Measurements from ENCODE around the gene OSBPL8. TPM values are rescaled to one million over a fixed set of nuclear protein-coding genes. Genes with fewer than 3 reads are reported as not detected.
"Not testable (repeated sequence)": the region's sequence is repeated elsewhere in the genome, so short reads cannot be mapped to it uniquely, and the experiment has no call there.

Gene OSBPL8
- total RNA-seq, 4 donors from 2014 or later: 25.6 to 46.0 (median 43.4) TPM

GRCh38 chr12:76383988-76384387 lies 175.6 kb downstream of the OSBPL8 start:
- Histone ChIP-seq H3K4me3 (no peak overlapping the region), H3K9me3 (no peaks in the 10 kb centered on the region), H3K27ac (peak overlapping the region in 3 of 4 donors; percentile 45 to 57 (median 45)), H3K27me3 (no peaks in the 10 kb centered on the region), H3K4me1 (peaks cover 19% of the 10 kb centered on the region in 2 donors), H3K36me3 (peaks cover 0 to 44% of the 10 kb centered on the region in 2 donors)
- in situ Hi-C loops (cut with MboI; ENCODE audit: low sequenced_read_pairs in 4 of 4) (loop anchor here in 1 of 4 donors (25.0 kb wide), 1 partner anchor 178 kb away; the partner anchor contains the start of gene OSBPL8), intact Hi-C loops (cut with DNase I; ENCODE audit: low total_unique reads) (loop anchor here (5.0 to 10.0 kb wide), 3 partner anchors 73 to 201 kb away; partner anchors contain the start of gene OSBPL8)
- peak in 1 of 2 donors; percentile 78 for ATAC-seq
- no peak for DNase-seq
- no peak for TF ChIP-seq CTCF (IDR thresholded peaks at IDR 0.05 in 4 of 5, conservative IDR thresholded peaks at IDR 0.05 in 1 of 5)
- no peak for TF ChIP-seq POLR2A (IDR thresholded peaks at IDR 0.05)

- intact Hi-C loops (cut with DNase I; ENCODE audit: low total_unique reads): no loop called here
- H3K4me3 ChIP-seq: no peak overlapping the region
- H3K27me3 ChIP-seq: no peaks in the 10 kb centered on the region
- no peak for ATAC-seq
- peaks cover 7 to 10% of the 10 kb centered on the region in 2 donors for H3K4me1 ChIP-seq
- DNase-seq: no peak
- H3K27ac ChIP-seq: no peak overlapping the region
- peaks cover 0 to 67% of the 10 kb centered on the region in 2 donors for H3K36me3 ChIP-seq
- no peaks in the 10 kb centered on the region for H3K9me3 ChIP-seq
- TF ChIP-seq POLR2A (IDR thresholded peaks at IDR 0.05) (no peak), CTCF (IDR thresholded peaks at IDR 0.05 in 4 of 5, conservative IDR thresholded peaks at IDR 0.05 in 1 of 5) (no peak)
- in situ Hi-C loops (cut with MboI; ENCODE audit: low sequenced_read_pairs in 4 of 4): loop anchor here in 1 of 4 donors (25.0 kb wide), 1 partner anchor 183 kb away; the partner anchor contains the start of gene OSBPL8
These were observed 180.3 kb downstream of the OSBPL8 start for GRCh38 chr12:76379261-76379660.

- ATAC-seq; H3K4me3 ChIP-seq; DNase-seq; H3K27ac ChIP-seq; H3K27me3 ChIP-seq; intact Hi-C loops (cut with DNase I; ENCODE audit: low total_unique reads); H3K9me3 ChIP-seq; H3K4me1 ChIP-seq: not testable (repeated sequence)
- in situ Hi-C loops (cut with MboI; ENCODE audit: low sequenced_read_pairs in 4 of 4): loop anchor here in 1 of 4 donors (25.0 kb wide), 1 partner anchor 185 kb away; the partner anchor contains the start of gene OSBPL8
- H3K36me3 ChIP-seq: peaks cover 0 to 67% of the 10 kb centered on the region in 2 donors
These were observed 182.7 kb downstream of the OSBPL8 start for GRCh38 chr12:76376876-76377275.

GRCh38 chr12:76375939-76376338 lies 183.6 kb downstream of the OSBPL8 start:
- Histone ChIP-seq H3K27me3 (no peaks in the 10 kb centered on the region), H3K36me3 (peaks cover 0 to 76% of the 10 kb centered on the region in 2 donors), H3K4me1 (no peaks in the 10 kb centered on the region), H3K9me3 (no peaks in the 10 kb centered on the region), H3K4me3 (no peak overlapping the region), H3K27ac (no peak overlapping the region)
- in situ Hi-C loops (cut with MboI; ENCODE audit: low sequenced_read_pairs in 4 of 4) (loop anchor here in 1 of 4 donors (25.0 kb wide), 1 partner anchor 186 kb away; the partner anchor contains the start of gene OSBPL8), intact Hi-C loops (cut with DNase I; ENCODE audit: low total_unique reads) (no loop called here)
- TF ChIP-seq CTCF (IDR thresholded peaks at IDR 0.05 in 4 of 5, conservative IDR thresholded peaks at IDR 0.05 in 1 of 5) (no peak), POLR2A (IDR thresholded peaks at IDR 0.05) (no peak)
- DNase-seq (no peak), ATAC-seq (no peak)

GRCh38 chr12:76375470-76375869 lies 184.1 kb downstream of the OSBPL8 start:
- in situ Hi-C loops (cut with MboI; ENCODE audit: low sequenced_read_pairs in 4 of 4): loop anchor here in 1 of 4 donors (25.0 kb wide), 1 partner anchor 187 kb away; the partner anchor contains the start of gene OSBPL8
- no peaks in the 10 kb centered on the region for H3K27me3 ChIP-seq
- DNase-seq (no peak), ATAC-seq (no peak)
- no peaks in the 10 kb centered on the region for H3K4me1 ChIP-seq
- no peak overlapping the region for H3K4me3 ChIP-seq
- peaks cover 0 to 80% of the 10 kb centered on the region in 2 donors for H3K36me3 ChIP-seq
- no peaks in the 10 kb centered on the region for H3K9me3 ChIP-seq
- intact Hi-C loops (cut with DNase I; ENCODE audit: low total_unique reads): no loop called here
- no peak for TF ChIP-seq CTCF (IDR thresholded peaks at IDR 0.05 in 4 of 5, conservative IDR thresholded peaks at IDR 0.05 in 1 of 5)
- TF ChIP-seq POLR2A (IDR thresholded peaks at IDR 0.05): no peak
- H3K27ac ChIP-seq: no peak overlapping the region
